ENCODE results near the gene FRMD8.
"Not testable (repeated sequence)": the region's sequence is repeated elsewhere in the genome, so short reads cannot be mapped to it uniquely, and the experiment has no call there.

FRMD8 gene

GRCh38 chr11:65395961-65396530 is 9.6 kb downstream of the FRMD8 start:
- no peak for FAIRE-seq

- no peak for FAIRE-seq
Measured at GRCh38 chr11:65396769-65397745, 10.6 kb downstream of the FRMD8 start.

- FAIRE-seq, result no peak
Measured at GRCh38 chr11:65398362-65398910, 12.0 kb downstream of the FRMD8 start.

- FAIRE-seq, result no peak
Measured at GRCh38 chr11:65399249-65399648, 12.8 kb downstream of the FRMD8 start.

GRCh38 chr11:65399845-65400244 is 13.4 kb downstream of the FRMD8 start:
- FAIRE-seq, result no peak

GRCh38 chr11:65400307-65401072 is 14.1 kb downstream of the FRMD8 start:
- FAIRE-seq, result no peak

- FAIRE-seq, result no peak
Measured at GRCh38 chr11:65401073-65401802, 14.8 kb downstream of the FRMD8 start.

- FAIRE-seq, result no peak
Measured at GRCh38 chr11:65401803-65402248, 15.4 kb downstream of the FRMD8 start.

GRCh38 chr11:65402790-65403189 is 16.4 kb downstream of the FRMD8 start:
- no peak for FAIRE-seq

- no peak for FAIRE-seq
Measured at GRCh38 chr11:65403607-65404121, 17.2 kb downstream of the FRMD8 start.

- FAIRE-seq, result no peak
Measured at GRCh38 chr11:65404210-65404609, 17.8 kb downstream of the FRMD8 start.

GRCh38 chr11:65404638-65405339 is 18.4 kb downstream of the FRMD8 start:
- FAIRE-seq, result no peak

- FAIRE-seq, result no peak
Measured at GRCh38 chr11:65410936-65411680, 24.7 kb downstream of the FRMD8 start.

- FAIRE-seq, result no peak
Measured at GRCh38 chr11:65411681-65412070, 25.2 kb downstream of the FRMD8 start.

- FAIRE-seq, result no peak
Measured at GRCh38 chr11:65412271-65413076, 26.0 kb downstream of the FRMD8 start.

- FAIRE-seq, result not testable (repeated sequence)
Measured at GRCh38 chr11:65413077-65413664, 26.7 kb downstream of the FRMD8 start.

GRCh38 chr11:65414776-65415498 is 28.5 kb downstream of the FRMD8 start:
- no peak for FAIRE-seq

GRCh38 chr11:65415499-65416340 is 29.3 kb downstream of the FRMD8 start:
- no peak for FAIRE-seq

Data from TTC549 (cell line).